Measurements from ENCODE around the gene POU2F3. TPM values are rescaled to one million over a fixed set of nuclear protein-coding genes. Genes with fewer than 3 reads are reported as not detected.

POU2F3 gene
- total RNA-seq, 1 experiment from 2014 or later = not detected

- Histone ChIP-seq H3K27ac (ENCODE audit: low read length) (no peak overlapping the region), H3K27me3 (ENCODE audit: control insufficient read depth, insufficient read depth, low read length) (peaks cover 6% of the 10 kb centered on the region; the same call in 1 of the 2 replicates), H3K9me3 (ENCODE audit: control insufficient read depth, insufficient read depth, low read depth, low read length) (no peaks in the 10 kb centered on the region), H3K36me3 (ENCODE audit: control insufficient read depth, insufficient read depth, low read length) (no peaks in the 10 kb centered on the region), H3K4me1 (ENCODE audit: control insufficient read depth, insufficient read depth, low read length) (peaks cover 4% of the 10 kb centered on the region), H3K4me3 (ENCODE audit: low read depth in 2 of 2, low read length in 2 of 2) (no peak overlapping the region)
- ChIA-PET CTCF (no interaction called here), POLR2A (interaction anchor here (0.6 kb wide), 1 partner anchor 322 kb away, joined by 3 read pairs; no protein-coding TSS in a partner anchor)
- no TSS peak for BruUV-seq (replicated peaks)
- ATAC-seq = no peak
- intact Hi-C loops (cut with micrococcal nuclease; ENCODE audit: unreplicated experiment) (no loop called here), in situ Hi-C loops (cut with HindIII; ENCODE audit: low pct_unique_long_range_greater_than_20kb, low sequenced_read_pairs) (no loop called here)
- no peak for DNase-seq (ENCODE audit: low read depth, low spot score)
- no peak for TF ChIP-seq POLR2AphosphoS5 (IDR thresholded peaks at IDR 0.05; ENCODE audit: low read depth, low read length)
- no peak for TF ChIP-seq CTCF (IDR thresholded peaks at IDR 0.05)
- no peak for TF ChIP-seq TCF7L2 (IDR thresholded peaks at IDR 0.05; ENCODE audit: low read depth, low read length)
- no peak for TF ChIP-seq REST (IDR thresholded peaks at IDR 0.05; ENCODE audit: insufficient read depth in 1 of 2, low read depth in 2 of 2, low read length in 1 of 2)
- no peak for TF ChIP-seq SIN3A (IDR thresholded peaks at IDR 0.05; ENCODE audit: borderline replicate concordance, insufficient read depth, low read depth, low read length)
These were observed 34.3 kb upstream of the POU2F3 start for GRCh38 chr11:120205596-120206161.

GRCh38 chr11:120207512-120207911 lies 32.4 kb upstream of the POU2F3 start:
- no peak overlapping the region for H3K27ac ChIP-seq (ENCODE audit: low read length)
- no peak overlapping the region for H3K4me3 ChIP-seq (ENCODE audit: low read depth in 2 of 2, low read length in 2 of 2)
- intact Hi-C loops (cut with micrococcal nuclease; ENCODE audit: unreplicated experiment) = no loop called here
- CTCF ChIA-PET = no interaction called here
- DNase-seq (ENCODE audit: low read depth, low spot score) = no peak
- no peaks in the 10 kb centered on the region for H3K9me3 ChIP-seq (ENCODE audit: control insufficient read depth, insufficient read depth, low read depth, low read length)
- H3K4me1 ChIP-seq (ENCODE audit: control insufficient read depth, insufficient read depth, low read length) = peaks cover 11% of the 10 kb centered on the region
- no peaks in the 10 kb centered on the region for H3K36me3 ChIP-seq (ENCODE audit: control insufficient read depth, insufficient read depth, low read length)
- TF ChIP-seq REST (IDR thresholded peaks at IDR 0.05; ENCODE audit: insufficient read depth in 1 of 2, low read depth in 2 of 2, low read length in 1 of 2) (no peak), CTCF (IDR thresholded peaks at IDR 0.05) (no peak), POLR2AphosphoS5 (IDR thresholded peaks at IDR 0.05; ENCODE audit: low read depth, low read length) (no peak), SIN3A (IDR thresholded peaks at IDR 0.05; ENCODE audit: borderline replicate concordance, insufficient read depth, low read depth, low read length) (no peak), TCF7L2 (IDR thresholded peaks at IDR 0.05; ENCODE audit: low read depth, low read length) (no peak)
- no TSS peak for BruUV-seq (replicated peaks)
- in situ Hi-C loops (cut with HindIII; ENCODE audit: low pct_unique_long_range_greater_than_20kb, low sequenced_read_pairs) = no loop called here
- no peak for ATAC-seq
- peaks cover 2% of the 10 kb centered on the region; the same call in 1 of the 2 replicates for H3K27me3 ChIP-seq (ENCODE audit: control insufficient read depth, insufficient read depth, low read length)
- POLR2A ChIA-PET = no interaction called here
